ENCODE measurements around the gene MEX3D. TPM values are rescaled to one million over a fixed set of nuclear protein-coding genes. Genes with fewer than 3 reads are reported as not detected.
A peak's percentile ranks its signal among the peaks of the same experiment; 100 is the strongest.

The MEX3D gene
- total RNA-seq, 6 experiments from 2014 or later = 6.7 to 16.6 (median 10.3) TPM

GRCh38 chr19:1567116-1567847 is 843 bp downstream of the MEX3D start:
- ATAC-seq (peak; percentile 13 to 40 (median 24)), DNase-seq (peak in 1 of 3 donors; percentile 50)
- peak overlapping the region; percentile 49 to 58 (median 56) for H3K4me3 ChIP-seq
- peaks cover 0 to 3% (median 0%) of the 10 kb centered on the region in 4 donors for H3K4me1 ChIP-seq
- WGBS (ENCODE audit: insufficient coverage, low coverage, low lambda C conversion rate, missing lambda C conversion rate) = 0% methylated on average over 5 of the region's 108 CpGs
- H3K27ac ChIP-seq = peak overlapping the region; percentile 26 to 65 (median 40)
- no peaks in the 10 kb centered on the region for H3K9me3 ChIP-seq
- intact Hi-C loops (cut with DNase I) = no loop called here
- H3K36me3 ChIP-seq = no peaks in the 10 kb centered on the region
- H3K27me3 ChIP-seq = no peaks in the 10 kb centered on the region
- TF ChIP-seq CTCF (IDR thresholded peaks at IDR 0.05) (no peak), POLR2A (IDR thresholded peaks at IDR 0.05) (no peak)

- no peaks in the 10 kb centered on the region for H3K27me3 ChIP-seq
- H3K36me3 ChIP-seq = no peaks in the 10 kb centered on the region
- 94% methylated on average over 7 of the region's 42 CpGs for WGBS (ENCODE audit: insufficient coverage, low coverage, low lambda C conversion rate, missing lambda C conversion rate)
- H3K27ac ChIP-seq = peak overlapping the region; percentile 26 to 65 (median 40)
- H3K4me1 ChIP-seq = peaks cover 0 to 3% (median 0%) of the 10 kb centered on the region in 4 donors
- intact Hi-C loops (cut with DNase I) = no loop called here
- TF ChIP-seq CTCF (IDR thresholded peaks at IDR 0.05) = no peak
- peak; percentile 20 for TF ChIP-seq POLR2A (IDR thresholded peaks at IDR 0.05)
- ATAC-seq (peak; percentile 28 to 59 (median 34)), DNase-seq (peak in 1 of 3 donors; percentile 46)
- H3K9me3 ChIP-seq = no peaks in the 10 kb centered on the region
- peak overlapping the region; percentile 49 to 58 (median 56) for H3K4me3 ChIP-seq
Measured at GRCh38 chr19:1566392-1567115, 1.6 kb downstream of the MEX3D start.

GRCh38 chr19:1563251-1563650 is 4.9 kb downstream of the MEX3D start:
- TF ChIP-seq POLR2A (IDR thresholded peaks at IDR 0.05) (no peak), CTCF (IDR thresholded peaks at IDR 0.05) (no peak)
- WGBS (ENCODE audit: insufficient coverage, low coverage, low lambda C conversion rate, missing lambda C conversion rate) = 100% methylated on average over 1 of the region's 6 CpGs
- no peaks in the 10 kb centered on the region for H3K9me3 ChIP-seq
- ATAC-seq = no peak
- DNase-seq = no peak
- no peak overlapping the region for H3K27ac ChIP-seq
- intact Hi-C loops (cut with DNase I) = no loop called here
- no peak overlapping the region for H3K4me3 ChIP-seq
- no peaks in the 10 kb centered on the region for H3K36me3 ChIP-seq
- H3K4me1 ChIP-seq = no peaks in the 10 kb centered on the region
- H3K27me3 ChIP-seq = no peaks in the 10 kb centered on the region

- H3K4me3 ChIP-seq = no peak overlapping the region
- intact Hi-C loops (cut with DNase I) = no loop called here
- TF ChIP-seq CTCF (IDR thresholded peaks at IDR 0.05) (no peak), POLR2A (IDR thresholded peaks at IDR 0.05) (no peak)
- H3K4me1 ChIP-seq = no peaks in the 10 kb centered on the region
- WGBS (ENCODE audit: insufficient coverage, low coverage, low lambda C conversion rate, missing lambda C conversion rate) = 88% methylated on average over 3 of the region's 17 CpGs
- no peaks in the 10 kb centered on the region for H3K27me3 ChIP-seq
- H3K27ac ChIP-seq = no peak overlapping the region
- ATAC-seq (no peak), DNase-seq (no peak)
- no peaks in the 10 kb centered on the region for H3K9me3 ChIP-seq
- no peaks in the 10 kb centered on the region for H3K36me3 ChIP-seq
Measured at GRCh38 chr19:1561236-1561842, 6.8 kb downstream of the MEX3D start.

All from right lobe of liver (tissue), 6 donors.